Pancreas (tissue), 10 donors: ENCODE measurements around the gene TANC1. TPM values are rescaled to one million over a fixed set of nuclear protein-coding genes. Genes with fewer than 3 reads are reported as not detected.
A peak's percentile ranks its signal among the peaks of the same experiment; 100 is the strongest.

Experiments
- ATAC-seq, 4 donors: fragments of 200-7000 bp; cut with Tn5 transposase; one replicate each; pipeline versions ENCODE4 v1.8.0 to v1.9.1; 2020; ENCODE audit warnings: mild to moderate bottlenecking in 4 of 4, moderate library complexity in 4 of 4
- DNase-seq, 6 donors: peaks; one replicate each; pipeline ENCODE4 v3.0.0-alpha.2; 2020
- FAIRE-seq: peaks from 2 replicates; lab custom pipeline; 2012; peaks lifted over from hg19 to GRCh38; lab: Jason Lieb, UNC
- H3K27ac ChIP-seq, 4 donors: fragments of 200-600 bp; sonication (generic); 1 replicate in 3 of 4; 2 replicates in 1 of 4; pipeline versions ENCODE4 v1.5.0 to v1.8.0; 2020
- H3K27me3 ChIP-seq, 4 donors: fragments of 200-600 bp; one replicate each; pipeline ENCODE4 v1.8.0; 2021
- H3K36me3 ChIP-seq, 3 donors: fragments of 200-600 bp; sonication (generic) in 1 of 3; one replicate each; pipeline versions ENCODE4 v1.5.0 to v1.8.0; 2020 to 2021
- H3K4me1 ChIP-seq, 3 donors: fragments of 200-600 bp; one replicate each; pipeline ENCODE4 v1.8.0; 2021
- H3K4me3 ChIP-seq, 4 donors: fragments of 200-600 bp; sonication (generic) in 2 of 4; one replicate each; pipeline versions ENCODE4 v1.5.0 to v1.8.0; 2020 to 2021
- H3K9me3 ChIP-seq, 4 donors: fragments of 200-600 bp; one replicate each; pipeline ENCODE4 v1.8.0; 2021
- CTCF ChIP-seq, 4 donors: fragments of 200-600 bp; sonication (generic) in 3 of 4; IDR thresholded peaks; one replicate each; pipeline versions ENCODE4 v1.5.0 to v1.8.0; 2021; ENCODE audit warnings: antibody characterized with exemption in 4 of 4
- WGBS, 2 donors: extraction: QIAGEN DNeasy Blood & Tissue Kit; methylation state at CpG; one replicate each; pipeline ENCODE4 v1.1.7; 2013; 5-methylcytosine and 5-hydroxymethylcytosine counted together
- intact Hi-C, 3 donors: fragments of 100-400 bp; cut with DNase I; formaldehyde crosslinking; loops; one replicate each; pipeline versions ENCODE4 v1.11.1 to v1.14.2; 2022
- polyA plus RNA-seq, 2 donors: library from polyadenylated mRNA; stranded (reverse); fragments of 200-250 nt; gene quantifications; one replicate each; pipeline ENCODE4 v1.2.3, GENCODE V29; 2013
- total RNA-seq, 6 donors: library from RNA; stranded (reverse); fragmentation: NEBNext Ultra II Directional in 4 of 6; extraction: Animal tissue kit (Norgen Biotek cat#: 25700) in 4 of 6; gene quantifications; one replicate each; pipeline versions ENCODE4 v1.2.1 to v1.2.4, GENCODE V29; 2021 to 2023
- donor health status: healthy with polysubstance abuse.
- donor health status: DM: no; HTN: no; CAD: no; lungs with moderate emphysema.
- donor health status: DM: no; HTN: no; CAD: no.
- donor health status: control.
- donor health status: control.
- donor health status: Bipolar disorder and iron deficiency.
- donor health status: DM: yes; HTN: yes; CAD: no.
- donor health status: DM: no; HTN: no; CAD: no.
- donor health status: DM: no; HTN: no; CAD: no.
- donor health status: DM: yes; HTN: yes; CAD: no.

TANC1 gene
- total and polyA plus RNA-seq, 8 donors, result 9.0 to 17.6 (median 10.5) TPM

- intact Hi-C loops, result no loop called here
- H3K9me3 ChIP-seq, result no peaks in the 10 kb centered on the region
- peaks cover under 1 to 13% (median 10%) of the 10 kb centered on the region in 3 donors for H3K4me1 ChIP-seq
- FAIRE-seq (no peak), DNase-seq (no peak), ATAC-seq (peak in 1 of 4 donors; percentile 17)
- peak overlapping the region in 2 of 4 donors; percentile 16 to 38 for H3K27ac ChIP-seq
- H3K27me3 ChIP-seq, result no peaks in the 10 kb centered on the region
- no peaks in the 10 kb centered on the region for H3K36me3 ChIP-seq
- no peak for TF ChIP-seq CTCF (IDR thresholded peaks at IDR 0.05)
- no peak overlapping the region for H3K4me3 ChIP-seq
- WGBS, 2 donors, result 62 to 66% methylated on average over 4 of the region's 4 CpGs
Observed at GRCh38 chr2:158999458-158999857, 31.0 kb downstream of the TANC1 start.

GRCh38 chr2:159000072-159000471 is 31.6 kb downstream of the TANC1 start:
- H3K4me3 ChIP-seq, result no peak overlapping the region
- H3K9me3 ChIP-seq, result no peaks in the 10 kb centered on the region
- no peak overlapping the region for H3K27ac ChIP-seq
- H3K4me1 ChIP-seq, result peaks cover 0 to 13% (median 4%) of the 10 kb centered on the region in 3 donors
- ATAC-seq, result no peak
- DNase-seq, result no peak
- intact Hi-C loops, result no loop called here
- 96 to 97% methylated on average over 8 of the region's 8 CpGs for WGBS, 2 donors
- no peak for FAIRE-seq
- H3K27me3 ChIP-seq, result no peaks in the 10 kb centered on the region
- no peaks in the 10 kb centered on the region for H3K36me3 ChIP-seq
- no peak for TF ChIP-seq CTCF (IDR thresholded peaks at IDR 0.05)

- H3K27me3 ChIP-seq, result no peaks in the 10 kb centered on the region
- DNase-seq, result no peak
- H3K27ac ChIP-seq, result no peak overlapping the region
- 59 to 66% methylated on average over 7 of the region's 7 CpGs for WGBS, 2 donors
- ATAC-seq, result no peak
- no peak overlapping the region for H3K4me3 ChIP-seq
- FAIRE-seq, result no peak
- H3K36me3 ChIP-seq, result no peaks in the 10 kb centered on the region
- H3K4me1 ChIP-seq, result peaks cover 0 to 7% (median 0%) of the 10 kb centered on the region in 3 donors
- TF ChIP-seq CTCF (IDR thresholded peaks at IDR 0.05), result no peak
- no peaks in the 10 kb centered on the region for H3K9me3 ChIP-seq
- intact Hi-C loops, result no loop called here
Observed at GRCh38 chr2:159002462-159003111, 34.1 kb downstream of the TANC1 start.

DNA sequence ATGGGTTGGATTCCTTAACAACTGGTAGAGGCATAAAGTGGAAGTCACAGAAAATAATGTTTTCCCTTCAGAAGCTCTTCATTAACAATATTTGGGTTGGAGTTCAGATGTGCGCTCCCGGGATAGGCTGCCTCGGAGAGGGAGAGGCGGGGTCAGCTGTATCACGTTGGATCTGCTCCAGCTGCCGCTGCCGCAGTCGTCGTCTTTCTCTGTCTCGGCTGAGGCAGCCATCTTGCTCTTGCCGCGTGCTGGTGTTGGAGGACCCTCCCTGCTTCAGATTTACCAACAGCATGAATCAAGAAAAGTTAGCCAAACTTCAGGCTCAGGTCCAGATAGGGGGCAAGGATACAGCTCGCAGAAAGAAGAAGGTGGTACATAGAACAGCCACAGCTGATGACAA is 35.1 kb downstream of the TANC1 start:
- Histone ChIP-seq H3K9me3 (no peaks in the 10 kb centered on the region), H3K27ac (no peak overlapping the region), H3K36me3 (no peaks in the 10 kb centered on the region), H3K4me3 (no peak overlapping the region), H3K27me3 (no peaks in the 10 kb centered on the region), H3K4me1 (peaks cover 0 to 6% (median 0%) of the 10 kb centered on the region in 3 donors)
- ATAC-seq, result no peak
- DNase-seq, result no peak
- no peak for TF ChIP-seq CTCF (IDR thresholded peaks at IDR 0.05)
- no peak for FAIRE-seq
- intact Hi-C loops, result no loop called here
- WGBS, 2 donors, result 95 to 97% methylated on average over 13 of the region's 13 CpGs

- Histone ChIP-seq H3K4me1 (no peaks in the 10 kb centered on the region), H3K27ac (no peak overlapping the region), H3K9me3 (no peaks in the 10 kb centered on the region), H3K4me3 (no peak overlapping the region), H3K27me3 (no peaks in the 10 kb centered on the region), H3K36me3 (no peaks in the 10 kb centered on the region)
- DNase-seq (no peak), FAIRE-seq (no peak), ATAC-seq (no peak)
- intact Hi-C loops, result no loop called here
- 99 to 100% methylated on average over 6 of the region's 6 CpGs for WGBS, 2 donors
- TF ChIP-seq CTCF (IDR thresholded peaks at IDR 0.05), result no peak
Observed at GRCh38 chr2:159004849-159005248, 36.4 kb downstream of the TANC1 start.
